HG02763 (cell line): ENCODE data around the gene COL23A1.

Experiments
- ATAC-seq: cut with Tn5 transposase; IDR thresholded peaks from one replicate; pipeline ENCODE4 v1.9.1; 2021; ENCODE audit warnings: mild to moderate bottlenecking, moderate library complexity; ENCODE audit not compliant: unreplicated experiment

Gene COL23A1

DNA sequence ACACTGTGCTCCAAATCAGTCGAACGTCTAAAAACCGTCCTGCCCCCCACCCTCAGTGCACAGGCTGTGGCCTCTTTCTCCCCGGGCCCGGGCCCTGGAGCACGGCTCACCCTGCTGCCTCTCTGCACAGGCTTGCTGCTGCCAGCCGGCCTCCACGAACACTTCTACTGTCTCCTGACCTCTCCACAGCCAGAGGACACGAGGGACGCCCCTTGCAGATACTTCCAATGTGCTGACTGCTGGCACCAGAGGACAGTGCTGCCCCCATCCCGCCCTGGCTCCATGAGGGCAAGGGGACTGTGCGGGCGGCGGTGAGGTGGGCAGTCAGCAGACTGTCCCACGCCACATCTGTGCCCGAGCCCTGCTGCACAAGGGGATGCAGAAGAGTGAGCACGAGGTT lies 174.8 kb downstream of the COL23A1 start:
- no peak for ATAC-seq

DNA sequence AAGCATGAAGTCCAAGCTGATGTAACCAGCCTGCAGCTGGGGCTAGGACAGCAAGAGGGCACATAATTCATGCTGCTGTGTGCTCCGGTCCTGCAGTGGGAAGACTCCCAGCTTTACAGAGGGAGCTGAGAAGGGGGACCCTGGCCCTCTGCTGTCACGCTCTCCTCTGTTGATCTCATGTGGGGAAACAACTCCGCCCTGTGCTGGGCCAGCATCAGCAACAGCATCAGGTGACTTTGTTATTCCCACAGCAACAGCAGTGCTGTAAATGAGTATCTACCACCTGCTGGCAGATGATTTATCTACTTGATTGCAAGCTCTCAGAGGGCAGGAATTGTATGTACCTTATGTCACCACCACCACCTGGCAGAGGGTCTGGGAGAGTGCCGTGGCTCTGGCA lies 176.2 kb downstream of the COL23A1 start:
- ATAC-seq = no peak

DNA sequence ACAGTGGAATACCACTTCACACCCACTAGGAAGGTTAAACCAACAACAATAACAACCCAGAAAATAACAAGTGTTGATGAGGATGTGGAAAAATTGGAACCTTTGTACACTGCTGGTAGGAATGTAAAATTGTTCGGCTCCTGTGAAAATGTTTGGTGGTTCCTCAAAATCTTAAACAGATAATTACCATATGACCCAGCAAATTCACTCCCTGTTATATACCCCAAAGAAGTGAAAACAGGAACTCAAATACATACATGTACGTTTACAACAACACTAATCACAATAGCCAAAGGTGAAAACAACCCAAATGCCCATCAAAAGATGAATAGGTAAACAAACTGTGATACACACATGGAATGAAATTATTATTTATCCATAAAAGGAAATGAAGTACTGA lies 179.1 kb downstream of the COL23A1 start:
- ATAC-seq = no peak

DNA sequence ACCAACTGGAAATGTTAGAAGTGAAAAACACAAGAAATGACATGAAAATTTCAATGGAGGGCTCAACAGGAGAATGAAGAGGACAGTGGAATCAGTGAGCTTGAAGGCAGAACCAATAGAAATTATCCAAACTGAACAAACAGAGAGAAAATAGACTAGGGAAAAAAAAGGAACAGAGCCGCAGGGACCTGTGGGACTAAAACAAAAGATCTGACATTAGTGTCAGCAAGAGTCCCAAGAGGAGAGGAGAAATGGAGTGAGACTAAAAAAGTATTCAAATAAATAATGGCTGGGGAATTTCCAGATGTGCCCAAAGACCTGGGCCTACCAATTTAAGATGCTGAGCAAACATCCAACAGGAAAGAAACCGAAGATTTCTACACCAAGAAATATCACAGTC lies 182.5 kb downstream of the COL23A1 start:
- ATAC-seq = no peak

DNA sequence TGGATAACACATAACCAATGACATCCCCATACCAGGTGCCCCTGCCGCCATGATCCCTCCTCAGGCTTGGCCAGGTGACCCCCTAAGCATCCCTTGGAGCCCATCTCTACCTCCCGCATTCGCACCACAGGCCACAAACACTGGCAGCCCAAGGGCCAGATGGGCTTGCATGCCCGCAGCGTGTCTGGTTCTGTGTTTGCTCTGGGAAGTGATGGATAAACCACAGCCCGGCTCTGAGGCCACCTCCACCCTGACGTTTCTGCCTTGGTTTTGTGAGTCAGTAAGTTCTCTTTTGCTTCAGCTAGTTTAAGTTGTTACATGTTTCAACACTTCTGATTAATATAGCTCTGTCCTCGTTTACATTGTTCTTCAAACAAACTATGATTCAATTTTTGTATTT lies 185.2 kb downstream of the COL23A1 start:
- no peak for ATAC-seq

DNA sequence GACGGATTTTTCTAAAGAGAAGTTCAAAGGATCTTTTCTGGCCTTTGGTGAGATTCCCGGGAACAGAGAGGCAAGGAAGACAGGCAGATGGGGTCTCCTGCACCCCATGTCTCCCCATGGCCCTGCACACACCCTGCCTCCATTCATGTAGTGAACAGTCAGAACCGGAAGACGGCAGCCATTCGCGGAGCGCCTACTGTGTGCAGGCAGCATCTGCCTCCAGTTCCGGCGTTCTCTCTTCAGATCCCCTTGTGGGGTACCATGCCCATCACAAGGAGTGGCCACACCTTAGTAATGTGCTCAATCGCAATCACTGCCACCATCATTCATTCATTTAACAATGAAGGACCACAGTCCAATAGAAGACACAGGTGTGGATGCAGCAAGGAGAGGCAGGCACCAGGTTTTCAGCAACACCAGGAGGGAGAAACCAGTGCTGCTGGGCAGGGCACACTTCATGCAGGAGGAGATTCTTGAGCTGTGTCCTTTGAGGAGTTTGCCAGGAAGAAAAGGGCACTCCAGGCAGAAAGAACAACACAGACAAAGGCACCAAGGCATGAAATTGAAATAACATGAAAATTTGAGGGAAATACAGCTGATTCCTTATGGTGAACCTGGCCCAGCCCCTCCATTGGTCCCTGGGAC lies 186.1 kb downstream of the COL23A1 start:
- ATAC-seq = no peak

DNA sequence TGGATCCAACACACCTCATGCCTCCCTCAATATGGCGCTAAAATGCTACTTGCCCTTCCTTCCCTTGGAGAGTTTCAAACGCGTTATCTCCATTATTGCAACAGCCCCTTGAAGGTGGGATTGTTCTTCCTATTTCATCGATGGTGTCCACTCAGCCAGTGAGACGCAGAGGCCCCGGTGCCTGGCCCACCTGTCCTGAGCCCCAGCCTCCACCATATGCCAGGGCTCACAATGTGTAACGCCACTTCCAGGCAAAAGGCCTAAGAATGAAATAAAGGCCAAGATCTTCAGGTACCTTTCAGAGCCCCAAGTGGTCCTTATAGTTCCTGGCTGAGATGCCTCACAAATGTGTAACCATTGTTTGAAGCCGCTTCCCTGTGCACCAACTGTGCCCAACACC lies 186.8 kb downstream of the COL23A1 start:
- ATAC-seq = no peak

DNA sequence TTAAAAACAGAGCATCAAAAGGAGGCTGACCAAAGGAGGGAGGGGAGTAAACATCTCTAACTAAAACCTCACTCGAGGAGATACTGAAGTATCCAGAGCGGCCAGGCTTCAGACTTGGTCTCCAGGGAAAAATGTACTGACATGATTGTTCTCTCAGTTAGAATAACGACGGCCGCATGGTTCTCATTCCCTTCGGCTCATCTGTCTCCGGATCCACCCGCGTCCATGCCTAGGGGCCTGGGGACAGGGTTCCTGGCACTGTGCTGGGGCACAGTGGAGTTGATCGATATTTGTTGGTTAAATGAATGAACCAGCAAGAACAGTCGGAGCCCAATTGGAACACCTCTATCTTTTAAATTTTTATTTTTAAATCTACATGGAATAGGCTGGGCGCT lies 190.5 kb downstream of the COL23A1 start:
- no peak for ATAC-seq

DNA sequence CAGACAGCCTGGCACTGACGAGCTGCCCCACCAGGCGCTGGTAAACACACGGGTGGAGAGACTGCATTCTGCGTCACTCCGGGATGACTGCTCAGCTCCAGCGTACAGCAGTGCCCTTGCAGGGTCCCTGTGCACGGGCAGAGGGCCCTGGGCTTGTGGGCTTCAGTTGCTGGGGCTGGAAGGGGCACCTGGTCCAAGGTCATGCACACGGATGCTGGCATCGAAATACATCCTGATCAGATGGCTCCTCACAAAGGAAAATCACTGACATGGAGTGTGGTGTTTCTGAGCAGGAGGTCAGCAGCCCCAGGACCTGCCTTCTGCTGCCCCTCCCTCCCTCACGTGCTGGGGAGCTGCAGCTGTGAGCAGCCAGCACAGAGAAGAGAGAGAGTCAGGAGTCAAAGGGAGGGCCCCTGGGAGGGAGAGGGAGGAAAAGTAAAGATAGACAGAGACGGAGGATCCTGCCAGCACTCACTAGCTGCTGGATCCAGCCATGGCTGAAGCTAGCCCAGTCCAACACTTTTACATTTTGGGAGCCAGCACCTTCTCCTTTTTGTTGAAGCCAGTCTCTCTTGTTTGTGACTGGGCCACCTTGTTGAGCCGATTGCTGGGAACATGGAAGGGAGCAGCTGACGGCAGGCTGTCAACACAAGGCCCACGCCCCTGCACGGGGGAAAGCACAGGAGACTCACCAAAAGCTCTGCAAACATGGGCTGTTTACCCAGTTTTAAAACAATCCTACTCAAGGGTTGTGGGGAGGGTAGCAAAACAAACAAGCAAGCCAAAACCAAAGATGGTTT lies 191.1 kb downstream of the COL23A1 start:
- ATAC-seq = no peak

DNA sequence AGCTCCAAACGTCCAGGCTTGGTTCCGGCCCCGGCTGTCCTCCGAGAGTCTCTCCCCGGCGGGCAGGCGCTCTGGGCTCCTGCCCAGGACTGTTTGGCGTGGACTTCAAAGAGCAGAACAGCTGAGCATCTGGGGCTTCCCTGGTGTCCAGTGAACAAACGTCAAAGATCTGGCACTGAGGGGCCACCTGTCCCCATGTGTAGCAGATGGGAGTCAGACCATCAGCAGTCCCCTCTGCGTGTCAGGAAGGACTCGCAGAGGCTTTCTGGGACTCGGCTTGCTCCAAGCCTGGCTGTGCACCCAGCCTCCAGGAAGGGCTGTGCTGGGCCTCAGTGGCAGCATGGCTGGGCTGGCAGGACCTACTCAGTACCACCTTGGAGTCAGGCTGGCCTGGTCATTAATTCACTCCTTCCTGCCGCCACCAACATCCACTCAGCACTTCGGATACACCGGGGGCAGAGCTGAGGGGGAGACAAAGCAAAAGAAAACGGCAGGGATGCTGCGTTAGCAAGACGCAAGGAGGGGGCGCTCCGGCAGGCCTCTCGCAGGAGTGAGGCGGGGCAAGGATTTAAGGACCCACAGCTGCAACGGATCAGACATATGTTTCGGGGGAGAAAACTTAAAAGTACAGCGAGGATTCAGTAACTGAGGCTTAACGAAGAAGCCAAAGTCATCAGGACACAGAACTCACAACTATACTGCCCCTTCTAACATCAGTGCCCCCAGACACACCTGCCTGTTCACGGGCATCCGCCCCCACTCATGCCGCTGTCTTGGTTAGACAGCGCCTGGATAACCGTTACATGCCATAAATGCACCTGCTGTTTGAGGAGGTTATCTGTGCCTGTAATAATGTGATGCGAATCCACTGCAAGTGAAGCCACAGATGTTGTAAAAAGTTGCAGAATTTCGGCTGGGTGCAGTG lies 193.1 kb downstream of the COL23A1 start:
- no peak for ATAC-seq

DNA sequence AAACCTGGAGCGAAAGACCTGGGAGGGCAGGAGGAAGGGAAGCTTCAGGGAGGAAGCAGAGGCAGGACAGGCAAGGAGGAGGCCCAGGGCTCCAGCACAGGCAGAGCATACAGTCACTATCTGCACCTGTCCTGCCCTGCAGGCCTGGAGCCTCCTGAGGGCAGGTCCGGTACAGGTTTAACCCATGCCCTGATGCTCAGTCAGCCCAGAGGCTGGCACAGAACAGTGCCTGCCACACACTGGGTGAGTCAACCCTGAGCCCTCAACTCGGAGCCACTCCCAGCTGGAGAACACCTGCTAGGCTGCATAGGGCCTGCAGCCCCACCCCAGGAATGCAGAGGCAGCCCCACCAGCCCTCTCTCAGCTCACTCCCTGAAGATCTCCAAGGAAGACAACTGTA lies 196.1 kb downstream of the COL23A1 start:
- no peak for ATAC-seq

DNA sequence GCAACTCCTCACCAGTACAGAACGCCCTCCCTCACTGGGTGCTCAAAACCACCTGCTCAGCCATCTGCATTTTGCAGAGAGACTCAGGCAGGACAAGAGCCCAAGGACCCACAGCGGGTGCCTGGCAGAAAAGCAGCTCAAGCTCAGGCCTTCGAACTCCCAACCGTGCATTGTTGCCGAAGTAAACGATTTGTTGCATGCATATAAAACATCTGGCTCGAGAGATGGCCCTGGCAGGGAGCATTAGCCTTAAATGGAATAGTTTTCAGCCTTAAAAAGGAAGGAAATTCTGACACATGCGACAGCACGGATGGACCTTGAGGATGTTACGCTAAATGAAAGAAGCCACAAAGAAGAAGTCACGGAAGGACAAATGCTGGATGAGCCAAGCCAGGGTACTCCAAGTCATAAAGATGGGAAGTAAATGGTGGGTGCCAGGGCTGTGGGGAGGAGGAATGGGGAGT lies 197.2 kb downstream of the COL23A1 start:
- ATAC-seq = no peak

DNA sequence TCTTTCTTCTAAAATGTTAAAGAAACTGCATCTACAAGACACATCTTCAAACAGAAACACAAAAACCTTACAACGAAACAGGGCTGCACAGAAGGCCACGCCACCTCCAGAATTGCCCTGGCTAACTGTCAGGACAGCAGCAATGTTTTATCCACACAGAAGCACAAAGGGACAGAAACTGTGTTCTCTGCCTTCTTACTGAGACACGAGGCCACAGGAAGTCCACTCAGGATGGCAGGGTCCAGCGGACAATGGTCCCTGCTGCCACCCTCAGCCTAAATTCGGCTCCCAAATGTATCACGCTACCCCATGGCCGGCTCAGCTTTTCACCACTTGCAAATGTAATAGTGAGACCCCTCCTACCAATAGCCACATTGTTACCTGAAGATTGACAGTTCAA lies 197.8 kb downstream of the COL23A1 start:
- no peak for ATAC-seq

DNA sequence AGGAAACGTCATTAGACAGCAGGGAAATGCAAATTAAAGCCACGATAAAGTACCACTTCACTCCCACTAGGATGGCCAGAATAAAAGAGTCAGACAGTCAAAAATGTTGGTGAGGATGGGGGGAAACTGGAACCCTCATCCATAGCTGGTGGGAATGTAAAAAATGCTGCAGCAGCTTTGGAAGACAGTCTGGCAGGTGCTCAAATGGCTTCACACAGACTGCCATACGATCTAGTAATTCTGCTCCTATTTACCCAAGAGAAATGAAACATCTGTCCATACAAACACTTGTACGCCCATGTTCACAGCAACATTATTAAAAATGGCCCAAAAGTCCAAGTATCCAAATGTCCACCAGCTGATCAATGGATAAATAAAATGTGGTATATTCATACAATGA lies 198.7 kb downstream of the COL23A1 start:
- ATAC-seq = no peak

DNA sequence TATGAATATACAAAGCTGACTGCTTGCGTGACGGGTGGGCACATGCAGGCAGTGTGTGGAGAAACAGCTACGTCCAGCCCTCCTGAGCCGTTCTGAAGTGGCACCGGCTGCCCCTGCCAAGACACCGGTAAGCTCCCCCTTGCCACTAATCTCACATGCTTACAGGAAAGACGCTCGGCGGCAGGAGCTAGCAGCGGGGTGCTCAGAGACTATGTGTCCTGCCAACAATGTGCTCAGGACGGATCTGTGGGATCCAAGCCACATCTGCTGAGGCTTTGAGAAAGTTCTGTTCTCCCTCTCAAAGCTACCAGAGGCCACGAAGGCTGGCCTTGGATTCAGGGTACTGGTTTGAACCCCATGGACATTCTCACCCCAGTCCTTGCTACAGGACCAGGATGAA lies 200.4 kb downstream of the COL23A1 start:
- ATAC-seq = no peak

DNA sequence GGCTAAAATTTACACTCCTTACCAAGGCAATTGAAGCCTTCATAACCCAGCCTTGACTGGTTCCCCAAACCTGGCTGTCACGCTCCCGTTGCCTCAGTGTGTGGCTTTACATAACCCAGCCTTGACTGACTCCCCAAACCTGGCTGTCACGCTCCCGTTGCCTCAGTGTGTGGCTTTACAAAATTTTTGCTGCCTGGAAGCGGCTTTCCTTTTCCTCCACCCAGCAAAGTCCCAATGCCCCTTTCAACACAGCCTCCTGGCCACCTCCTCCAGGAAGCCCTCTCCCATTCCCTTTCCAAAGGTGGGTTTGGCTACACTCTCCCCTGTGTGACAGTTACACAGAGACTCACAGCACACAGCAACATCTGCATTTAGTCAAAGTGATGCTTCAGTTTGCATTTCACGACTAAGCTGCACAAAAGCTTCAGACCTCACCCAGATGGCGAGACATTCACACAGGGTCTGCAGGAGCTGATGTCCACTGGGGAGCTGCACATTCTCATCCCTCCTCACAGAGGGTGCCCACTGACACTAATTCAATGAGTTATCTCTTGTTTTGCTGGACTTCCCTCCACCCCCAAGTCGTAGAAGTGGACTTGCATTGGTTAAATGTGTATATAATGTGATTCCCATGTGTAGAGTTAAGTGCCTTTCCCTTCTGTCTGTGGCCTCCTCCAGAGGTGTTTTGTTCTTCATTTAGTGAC lies 201.0 kb downstream of the COL23A1 start:
- no peak for ATAC-seq

DNA sequence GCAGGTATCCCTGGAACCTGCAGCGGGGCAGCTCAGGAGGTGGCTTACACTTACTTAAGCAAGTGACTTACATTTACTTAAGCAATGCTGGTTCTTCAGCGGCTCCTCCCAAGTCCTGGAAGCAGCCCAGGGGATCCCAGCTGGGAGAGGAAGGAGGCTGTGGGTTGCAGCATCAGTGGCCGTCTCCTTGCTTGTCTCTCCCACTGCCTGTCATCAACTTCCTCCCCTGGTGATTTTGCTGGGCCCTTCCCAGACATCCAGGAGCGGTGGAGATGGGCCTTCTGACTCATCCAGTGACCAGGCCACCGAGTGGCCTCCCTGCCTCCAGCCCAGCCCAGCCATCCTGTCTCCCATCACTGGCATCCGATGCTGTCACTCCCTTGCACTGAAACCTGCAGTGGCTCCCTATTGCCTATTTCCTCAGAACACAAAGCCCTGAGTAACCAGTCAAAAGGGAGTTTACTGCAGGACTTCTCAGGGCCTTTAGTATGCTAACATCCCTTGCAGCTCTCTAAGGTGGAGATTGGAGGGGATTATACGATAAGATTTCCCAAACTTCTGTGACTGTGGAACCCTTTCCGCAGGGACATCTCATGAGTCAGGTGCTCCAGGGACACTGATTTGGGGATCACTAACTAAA lies 201.7 kb downstream of the COL23A1 start:
- ATAC-seq = no peak

DNA sequence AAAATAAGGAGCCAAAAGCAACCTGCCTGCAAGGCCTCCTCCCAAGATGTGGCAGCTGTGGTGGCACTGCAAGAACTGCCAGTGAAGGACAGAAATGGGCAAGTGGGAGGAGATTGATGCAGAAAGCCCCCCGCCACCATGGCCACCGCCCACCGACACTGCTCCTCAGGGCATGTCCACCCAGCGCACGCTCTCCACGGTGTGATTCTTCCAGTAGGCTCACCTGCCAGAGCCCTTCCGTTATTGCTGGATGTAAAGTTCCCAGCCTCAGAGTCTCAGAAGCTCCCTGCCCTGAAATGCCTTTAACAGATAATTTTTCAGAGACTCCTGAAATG lies 202.4 kb downstream of the COL23A1 start:
- ATAC-seq = no peak

DNA sequence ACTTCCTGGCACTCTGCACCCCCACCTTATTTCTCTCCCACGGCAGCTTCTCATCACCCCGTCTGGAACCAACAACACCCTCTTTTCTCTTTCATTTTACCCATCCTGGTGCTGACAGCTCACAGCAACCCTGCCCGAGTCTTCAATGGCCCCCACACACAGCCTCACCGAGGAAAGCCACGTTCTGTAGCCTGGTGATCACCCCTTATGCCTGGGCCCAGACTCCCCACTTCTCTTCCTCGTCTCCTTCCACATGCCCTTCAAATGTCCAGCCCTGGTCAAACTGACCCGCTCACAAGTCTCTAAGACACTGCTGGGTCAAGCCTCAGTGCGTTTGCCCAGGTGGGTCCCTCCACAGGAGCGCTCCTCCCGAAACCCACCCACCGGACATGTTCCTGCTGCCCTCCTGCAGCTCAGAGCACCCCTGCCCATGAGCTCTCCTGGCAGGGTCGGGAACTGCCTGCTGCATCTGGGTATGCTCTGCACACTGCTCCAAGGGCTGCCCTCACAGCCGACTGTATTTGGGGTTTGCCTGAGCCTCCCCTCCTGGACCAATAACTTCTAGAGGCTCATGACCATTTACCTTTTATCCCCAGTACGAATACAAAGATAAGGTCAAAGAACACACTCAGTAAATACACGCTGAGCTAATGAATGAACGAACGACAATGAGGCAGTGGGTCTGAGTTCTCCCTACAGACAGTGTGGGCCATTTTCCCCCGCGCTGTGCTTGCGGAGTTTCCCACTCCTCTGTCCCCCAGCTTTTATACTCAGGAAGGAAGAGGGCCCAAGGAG lies 202.9 kb downstream of the COL23A1 start:
- no peak for ATAC-seq
